ENCODE measurements around the gene ATP8A1.
"Not testable (repeated sequence)": the region's sequence is repeated elsewhere in the genome, so short reads cannot be mapped to it uniquely, and the experiment has no call there.

- not testable (repeated sequence) for TF ChIP-seq POLR2A (IDR thresholded peaks at IDR 0.05; ENCODE audit: control extremely low read depth in 1 of 2, low read depth in 2 of 2, low read length in 2 of 2); ASH2L (IDR thresholded peaks at IDR 0.05; ENCODE audit: low read length); CTCF (IDR thresholded peaks at IDR 0.05; ENCODE audit: control extremely low read depth in 1 of 3, insufficient read depth in 1 of 3, low read depth in 1 of 3, low read length in 3 of 3); EZH2 (IDR thresholded peaks at IDR 0.05; ENCODE audit: low read depth, low read length, severe bottlenecking); BACH1 (IDR thresholded peaks at IDR 0.05; ENCODE audit: low read length); JUND (IDR thresholded peaks at IDR 0.05; ENCODE audit: low read length); SIN3A (conservative IDR thresholded peaks at IDR 0.05 in 1 of 2, IDR thresholded peaks at IDR 0.05 in 1 of 2; ENCODE audit: low read depth in 1 of 2, low read length in 2 of 2); ATF3 (IDR thresholded peaks at IDR 0.05; ENCODE audit: insufficient read depth, low read depth, low read length)
Measured at GRCh38 chr4:42486156-42486555, 170.7 kb downstream of the ATP8A1 start.
